Neural progenitor cell (in vitro differentiated cells): ENCODE results near the gene PLB1. TPM values are rescaled to one million over a fixed set of nuclear protein-coding genes. Genes with fewer than 3 reads are reported as not detected.

ENCODE experiments used
- DNase-seq: peaks from one replicate; pipeline ENCODE4 v3.0.0-alpha.2; 2016; ENCODE audit warnings: low spot score
- H2AFZ ChIP-seq: fragments of 200-600 bp; sonication (generic); replicated peaks from 2 replicates; pipeline ENCODE4 v1.6.1; 2016; ENCODE audit warnings: antibody characterized with exemption
- H3F3A ChIP-seq: fragments of 200-600 bp; sonication (generic); 2 replicates; pipeline ENCODE4 v1.6.1; 2016; ENCODE audit warnings: antibody characterized with exemption, low read depth
- H3K27ac ChIP-seq: fragments of 200-600 bp; sonication (generic); 2 replicates; pipeline ENCODE4 v1.5.1; 2016; ENCODE audit warnings: mild to moderate bottlenecking
- H3K27me3 ChIP-seq: fragments of 200-600 bp; sonication (generic); 2 replicates; pipeline ENCODE4 v1.6.1; 2016; ENCODE audit warnings: mild to moderate bottlenecking, moderate library complexity
- H3K36me3 ChIP-seq: fragments of 200-600 bp; sonication (generic); 2 replicates; pipeline ENCODE4 v1.5.1; 2016
- H3K4me1 ChIP-seq: fragments of 200-600 bp; sonication (generic); 2 replicates; pipeline ENCODE4 v1.6.1; 2016; ENCODE audit warnings: mixed run types
- H3K4me2 ChIP-seq: fragments of 200-600 bp; sonication (generic); 2 replicates; pipeline ENCODE4 v1.6.1; 2016
- H3K4me3 ChIP-seq: fragments of 200-600 bp; sonication (generic); 2 replicates; pipeline ENCODE4 v1.5.1; 2016
- H3K79me2 ChIP-seq: fragments of 200-600 bp; sonication (generic); 2 replicates; pipeline ENCODE4 v1.6.1; 2016; ENCODE audit warnings: low read depth
- H3K9ac ChIP-seq: fragments of 200-600 bp; sonication (generic); 2 replicates; pipeline ENCODE4 v1.6.1; 2016
- H3K9me3 ChIP-seq: fragments of 200-600 bp; sonication (generic); 2 replicates; pipeline ENCODE4 v1.5.1; 2016; ENCODE audit warnings: low read depth
- H4K20me1 ChIP-seq: fragments of 200-600 bp; sonication (generic); 2 replicates; pipeline ENCODE4 v1.6.1; 2016; ENCODE audit warnings: low read depth
- H3K27ac Mint-ChIP-seq: 3 replicates; pipeline ENCODE4 v1.8.0; 2021; ENCODE audit warnings: mixed read lengths
- H3K27me3 Mint-ChIP-seq: 2 replicates; pipeline ENCODE4 v1.8.0; 2022; ENCODE audit warnings: low read depth, mild to moderate bottlenecking, inconsistent platforms, moderate library complexity, mixed read lengths; ENCODE audit not compliant: insufficient read depth
- H3K36me3 Mint-ChIP-seq: 3 replicates; pipeline ENCODE4 v1.8.0; 2021; ENCODE audit warnings: mixed read lengths
- H3K4me1 Mint-ChIP-seq: 3 replicates; pipeline ENCODE4 v1.8.0; 2021; ENCODE audit warnings: mixed read lengths
- H3K4me3 Mint-ChIP-seq: 3 replicates; pipeline ENCODE4 v1.8.0; 2021; ENCODE audit warnings: mild to moderate bottlenecking, moderate library complexity, mixed read lengths
- H3K9me3 Mint-ChIP-seq: 3 replicates; pipeline ENCODE4 v1.8.0; 2020; ENCODE audit warnings: mixed read lengths
- CTCF ChIP-seq: fragments of 200-600 bp; sonication (generic); IDR thresholded peaks from 2 replicates; pipeline ENCODE4 v1.5.1; 2017; ENCODE audit warnings: antibody characterized with exemption, mild to moderate bottlenecking
- EZH2 ChIP-seq: fragments of 200-600 bp; sonication (generic); IDR thresholded peaks from 2 replicates; pipeline ENCODE4 v1.6.1; 2017; ENCODE audit warnings: antibody characterized with exemption, mild to moderate bottlenecking, moderate library complexity
- EZH2phosphoT487 ChIP-seq: fragments of 200-600 bp; sonication (generic); IDR thresholded peaks from 2 replicates; pipeline ENCODE4 v1.6.1; 2017; ENCODE audit warnings: antibody characterized with exemption
- total RNA-seq: library from RNA; depleted of rRNA; stranded (reverse); fragments of >200 nt; gene quantifications from 2 replicates; pipeline ENCODE4 v1.2.3, GENCODE V29; 2015; ENCODE audit warnings: low replicate concordance

The PLB1 gene
- total RNA-seq, 1 donor from 2014 or later, result not detected

- H3K4me3 ChIP-seq, result no peak overlapping the region
- no peaks in the 10 kb centered on the region for H3K9me3 ChIP-seq
- no peaks in the 10 kb centered on the region for H3K9me3 Mint-ChIP-seq
- H3K27me3 ChIP-seq, result peaks cover 18% of the 10 kb centered on the region
- no peak overlapping the region for H3K27ac Mint-ChIP-seq
- no peak overlapping the region for H3K27ac ChIP-seq
- no peak for DNase-seq
- H3K36me3 ChIP-seq, result no peaks in the 10 kb centered on the region
- H3K27me3 Mint-ChIP-seq, result peaks cover 13% of the 10 kb centered on the region
- no peak overlapping the region for H3K4me3 Mint-ChIP-seq
- H2AFZ ChIP-seq, result no peak overlapping the region
- no peaks in the 10 kb centered on the region for H3K79me2 ChIP-seq
- no peaks in the 10 kb centered on the region for H3K36me3 Mint-ChIP-seq
- no peaks in the 10 kb centered on the region for H3F3A ChIP-seq
- H3K9ac ChIP-seq, result no peak overlapping the region
- H4K20me1 ChIP-seq, result no peaks in the 10 kb centered on the region
- H3K4me2 ChIP-seq, result no peak overlapping the region
- peaks cover 31% of the 10 kb centered on the region for H3K4me1 Mint-ChIP-seq
- TF ChIP-seq EZH2phosphoT487, result no peak
- no peak for TF ChIP-seq EZH2
- peaks cover 18% of the 10 kb centered on the region for H3K4me1 ChIP-seq
Observed at GRCh38 chr2:28525481-28525880, 29.6 kb downstream of the PLB1 start.

- no peak overlapping the region for H2AFZ ChIP-seq
- Mint-ChIP-seq H3K27ac (no peak overlapping the region), H3K36me3 (no peaks in the 10 kb centered on the region), H3K27me3 (peaks cover 10% of the 10 kb centered on the region), H3K4me1 (peaks cover 26% of the 10 kb centered on the region), H3K4me3 (no peak overlapping the region), H3K9me3 (no peaks in the 10 kb centered on the region)
- H3K27me3 ChIP-seq, result peaks cover 8% of the 10 kb centered on the region
- peaks cover 18% of the 10 kb centered on the region for H3K4me1 ChIP-seq
- H3K9me3 ChIP-seq, result no peaks in the 10 kb centered on the region
- no peak overlapping the region for H3K4me2 ChIP-seq
- no peak for TF ChIP-seq EZH2phosphoT487
- TF ChIP-seq CTCF, result no peak
- TF ChIP-seq EZH2, result no peak
- H3K9ac ChIP-seq, result no peak overlapping the region
- no peak for DNase-seq
- no peak overlapping the region for H3K27ac ChIP-seq
- no peaks in the 10 kb centered on the region for H3K36me3 ChIP-seq
- H3K4me3 ChIP-seq, result no peak overlapping the region
- no peaks in the 10 kb centered on the region for H3K79me2 ChIP-seq
- no peaks in the 10 kb centered on the region for H4K20me1 ChIP-seq
- no peaks in the 10 kb centered on the region for H3F3A ChIP-seq
Observed at GRCh38 chr2:28526527-28527132, 30.8 kb downstream of the PLB1 start.

GRCh38 chr2:28527196-28527595 is 31.3 kb downstream of the PLB1 start:
- no peaks in the 10 kb centered on the region for H3F3A ChIP-seq

More at GRCh38 chr2:28527196-28527595, 31.3 kb downstream of the PLB1 start:
- no peaks in the 10 kb centered on the region for H4K20me1 ChIP-seq
- H3K4me1 ChIP-seq, result peaks cover 18% of the 10 kb centered on the region
- no peak overlapping the region for H3K9ac ChIP-seq
- Mint-ChIP-seq H3K4me3 (no peak overlapping the region), H3K27me3 (peaks cover 8% of the 10 kb centered on the region), H3K9me3 (no peaks in the 10 kb centered on the region), H3K27ac (no peak overlapping the region), H3K4me1 (peaks cover 20% of the 10 kb centered on the region), H3K36me3 (no peaks in the 10 kb centered on the region)
- no peak overlapping the region for H3K4me2 ChIP-seq
- no peaks in the 10 kb centered on the region for H3K79me2 ChIP-seq
- H3K36me3 ChIP-seq, result no peaks in the 10 kb centered on the region
- no peaks in the 10 kb centered on the region for H3K9me3 ChIP-seq
- no peak overlapping the region for H2AFZ ChIP-seq
- DNase-seq, result no peak
- H3K4me3 ChIP-seq, result no peak overlapping the region
- H3K27me3 ChIP-seq, result peaks cover 2% of the 10 kb centered on the region
- TF ChIP-seq CTCF, result no peak
- no peak overlapping the region for H3K27ac ChIP-seq
